SJSA1 (cell line): ENCODE measurements around the gene ARHGEF28. TPM values are rescaled to one million over a fixed set of nuclear protein-coding genes. Genes with fewer than 3 reads are reported as not detected.

Experiments used
- DNase-seq, 2 experiments: peaks; one replicate each; pipeline ENCODE4 v3.0.0-alpha.2; 2015 to 2020; ENCODE audit warnings: low spot score in 2 of 2, low read depth in 1 of 2
- H3K27ac ChIP-seq: fragments of 250-450 bp; sonication (Bioruptor Pico); 2 replicates; pipeline ENCODE4 v1.5.1; 2020; ENCODE audit warnings: mild to moderate bottlenecking, moderate library complexity
- H3K27me3 ChIP-seq: fragments of 250-450 bp; sonication (Bioruptor Pico); replicated peaks from 2 replicates; pipeline ENCODE4 v1.5.1; 2020; ENCODE audit warnings: mild to moderate bottlenecking, moderate library complexity
- H3K36me3 ChIP-seq: fragments of 250-450 bp; sonication (Bioruptor Pico); 2 replicates; pipeline ENCODE4 v1.5.1; 2020; ENCODE audit warnings: mild to moderate bottlenecking
- H3K4me1 ChIP-seq: fragments of 250-450 bp; sonication (Bioruptor Pico); replicated peaks from 2 replicates; pipeline ENCODE4 v1.6.1; 2021; ENCODE audit warnings: mild to moderate bottlenecking
- H3K4me3 ChIP-seq: fragments of 250-450 bp; sonication (Bioruptor Pico); 2 replicates; pipeline ENCODE4 v1.5.1; 2020; ENCODE audit warnings: mild to moderate bottlenecking
- H3K9me3 ChIP-seq: fragments of 250-450 bp; sonication (Bioruptor Pico); replicated peaks from 2 replicates; pipeline ENCODE4 v1.5.1; 2020; ENCODE audit warnings: mild to moderate bottlenecking
- total RNA-seq: library from RNA; depleted of rRNA; stranded (reverse); fragments of >200 nt; shearing (Covaris generic); gene quantifications from 2 replicates; pipeline ENCODE4 v1.2.3, GENCODE V29; 2014

ARHGEF28 gene
- total RNA-seq, 1 experiment from 2014 or later = 20.2 TPM

DNA sequence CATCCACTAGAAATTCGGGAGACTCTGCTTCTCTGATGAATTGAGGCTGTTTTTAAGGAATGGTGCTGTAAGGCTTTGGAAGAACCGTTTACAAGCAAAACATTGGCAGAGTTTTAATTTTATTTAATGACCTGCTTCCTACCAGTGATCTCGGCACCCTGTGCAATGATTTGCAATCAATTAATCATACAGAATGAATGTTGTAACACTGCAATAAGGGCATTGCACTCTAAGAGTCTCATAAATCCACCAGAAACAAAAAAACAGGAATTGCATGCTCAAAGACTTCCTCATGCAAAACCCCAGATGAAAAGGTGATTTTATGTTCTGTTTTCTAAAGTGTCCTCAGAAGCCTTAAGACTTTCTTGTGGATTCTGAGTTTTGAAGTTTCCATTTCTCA is 295.7 kb downstream of the ARHGEF28 start:
- DNase-seq = no peak
- Histone ChIP-seq H3K27ac (no peak overlapping the region), H3K4me3 (no peak overlapping the region), H3K36me3 (no peaks in the 10 kb centered on the region; the same call in 1 of the 2 replicates), H3K27me3 (no peaks in the 10 kb centered on the region), H3K9me3 (no peaks in the 10 kb centered on the region), H3K4me1 (no peaks in the 10 kb centered on the region)

DNA sequence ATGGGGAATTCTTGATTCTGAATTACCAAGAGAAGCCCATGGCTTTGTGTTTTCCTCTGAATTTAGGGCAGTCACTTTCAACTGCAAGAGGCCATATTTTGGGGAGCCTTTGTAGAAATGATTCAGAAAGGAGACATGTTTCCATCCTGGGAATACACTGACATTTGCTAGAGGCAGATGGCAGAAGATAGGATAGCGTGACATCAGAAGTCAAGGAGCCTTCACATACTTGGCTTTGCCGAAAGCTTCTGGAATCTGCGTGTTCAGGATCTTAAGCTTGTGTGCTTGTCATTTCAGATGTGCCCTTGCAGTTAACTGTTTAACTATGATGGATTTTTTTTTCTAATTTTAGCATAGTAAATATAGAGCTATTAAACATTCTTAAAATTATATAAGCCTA is 296.2 kb downstream of the ARHGEF28 start:
- no peaks in the 10 kb centered on the region for H3K4me1 ChIP-seq
- no peaks in the 10 kb centered on the region for H3K9me3 ChIP-seq
- no peak overlapping the region for H3K4me3 ChIP-seq
- H3K36me3 ChIP-seq = no peaks in the 10 kb centered on the region; the same call in 1 of the 2 replicates
- H3K27me3 ChIP-seq = no peaks in the 10 kb centered on the region
- no peak for DNase-seq
- H3K27ac ChIP-seq = no peak overlapping the region

DNA sequence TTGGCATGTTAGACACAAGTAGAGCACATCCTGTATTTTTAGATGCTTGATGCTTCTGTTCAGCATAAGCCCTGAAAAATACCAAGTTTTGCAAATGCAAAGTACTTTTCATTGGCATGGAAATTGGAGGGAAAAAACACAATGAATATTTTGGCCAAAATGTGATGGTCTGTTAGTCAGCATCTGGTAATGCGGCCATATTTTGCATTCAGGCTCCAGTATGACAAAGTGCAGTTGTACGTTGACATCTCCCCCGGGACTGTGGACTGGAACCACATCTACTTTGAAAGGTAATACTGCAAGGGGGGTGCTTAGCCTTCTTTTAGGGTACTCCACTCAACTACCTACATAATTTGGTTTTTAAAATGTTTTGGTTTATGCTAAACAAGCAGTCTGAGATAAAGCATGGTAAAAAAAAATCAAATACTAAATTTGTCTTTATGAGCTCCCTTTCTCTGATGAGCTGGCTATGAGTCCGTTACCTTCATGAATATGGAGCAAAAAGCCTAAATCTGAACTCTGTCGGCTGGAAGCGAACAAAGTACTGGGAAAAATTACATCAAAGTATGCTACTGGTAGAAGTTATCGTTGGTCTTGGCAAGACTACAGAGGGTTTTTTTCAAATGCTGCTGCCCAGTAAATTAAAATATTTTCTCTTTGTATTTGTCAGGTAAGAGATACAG is 297.0 kb downstream of the ARHGEF28 start:
- no peaks in the 10 kb centered on the region for H3K27me3 ChIP-seq
- H3K4me3 ChIP-seq = no peak overlapping the region
- H3K4me1 ChIP-seq = no peaks in the 10 kb centered on the region
- H3K36me3 ChIP-seq = no peaks in the 10 kb centered on the region; the same call in 1 of the 2 replicates
- H3K27ac ChIP-seq = no peak overlapping the region
- no peak for DNase-seq
- H3K9me3 ChIP-seq = no peaks in the 10 kb centered on the region

DNA sequence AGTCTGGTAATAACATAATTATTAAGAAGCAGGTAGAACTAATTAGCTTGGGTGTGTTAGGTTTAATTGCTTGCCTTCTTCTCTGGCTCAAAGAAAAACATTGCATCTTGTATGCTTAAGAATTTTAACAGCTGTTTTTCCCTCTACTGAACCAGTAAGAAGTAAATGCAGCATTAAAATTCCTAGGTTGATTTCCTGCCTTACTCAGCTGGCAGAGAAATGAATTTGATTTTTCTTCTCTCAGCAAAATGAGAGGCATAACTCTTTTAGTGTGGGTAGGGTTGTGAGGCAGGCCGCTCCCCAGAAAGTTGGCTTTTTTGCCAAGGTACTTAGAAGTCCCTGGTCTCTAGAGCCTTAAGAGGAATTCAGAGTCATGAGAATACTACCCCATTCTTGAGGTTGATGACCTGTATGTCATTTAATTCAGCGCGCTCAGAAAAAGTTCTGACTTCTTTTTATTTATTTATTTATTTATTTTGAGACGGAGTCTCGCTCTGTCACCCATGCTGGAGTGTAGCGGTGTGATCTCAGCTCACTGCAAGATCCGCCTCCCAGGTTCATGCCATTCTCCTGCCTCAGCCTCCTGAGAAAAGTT is 302.6 kb downstream of the ARHGEF28 start:
- H3K36me3 ChIP-seq = no peaks in the 10 kb centered on the region; the same call in 1 of the 2 replicates
- no peaks in the 10 kb centered on the region for H3K27me3 ChIP-seq
- no peaks in the 10 kb centered on the region for H3K4me1 ChIP-seq
- DNase-seq = no peak
- H3K4me3 ChIP-seq = no peak overlapping the region
- no peaks in the 10 kb centered on the region for H3K9me3 ChIP-seq
- H3K27ac ChIP-seq = no peak overlapping the region

DNA sequence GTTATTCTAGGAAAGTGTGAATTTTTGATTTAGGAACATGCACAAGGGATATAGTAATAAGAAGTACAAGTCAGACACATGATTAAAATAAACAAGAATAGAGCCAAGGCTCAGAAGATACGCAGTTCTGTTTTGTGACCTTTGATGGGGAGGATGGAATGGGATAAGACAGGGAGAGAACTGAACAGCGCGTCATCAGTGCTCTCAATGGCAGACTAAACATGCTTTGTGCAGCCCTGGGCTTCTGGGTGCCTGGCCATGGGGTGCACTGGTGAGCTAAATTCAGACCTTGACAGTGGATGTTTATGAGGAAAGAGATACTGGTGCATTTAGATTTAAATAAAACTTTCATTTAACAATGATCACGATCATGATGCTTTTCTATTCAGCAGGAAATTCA is 309.7 kb downstream of the ARHGEF28 start:
- no peak for DNase-seq
- no peaks in the 10 kb centered on the region for H3K9me3 ChIP-seq
- no peak overlapping the region for H3K27ac ChIP-seq
- 0 out of 2 replicates have a peak, but pooled peaks cover under 1% of the 10 kb centered on the region for H3K36me3 ChIP-seq
- H3K4me3 ChIP-seq = no peak overlapping the region
- peaks cover 38% of the 10 kb centered on the region for H3K4me1 ChIP-seq
- H3K27me3 ChIP-seq = no peaks in the 10 kb centered on the region

DNA sequence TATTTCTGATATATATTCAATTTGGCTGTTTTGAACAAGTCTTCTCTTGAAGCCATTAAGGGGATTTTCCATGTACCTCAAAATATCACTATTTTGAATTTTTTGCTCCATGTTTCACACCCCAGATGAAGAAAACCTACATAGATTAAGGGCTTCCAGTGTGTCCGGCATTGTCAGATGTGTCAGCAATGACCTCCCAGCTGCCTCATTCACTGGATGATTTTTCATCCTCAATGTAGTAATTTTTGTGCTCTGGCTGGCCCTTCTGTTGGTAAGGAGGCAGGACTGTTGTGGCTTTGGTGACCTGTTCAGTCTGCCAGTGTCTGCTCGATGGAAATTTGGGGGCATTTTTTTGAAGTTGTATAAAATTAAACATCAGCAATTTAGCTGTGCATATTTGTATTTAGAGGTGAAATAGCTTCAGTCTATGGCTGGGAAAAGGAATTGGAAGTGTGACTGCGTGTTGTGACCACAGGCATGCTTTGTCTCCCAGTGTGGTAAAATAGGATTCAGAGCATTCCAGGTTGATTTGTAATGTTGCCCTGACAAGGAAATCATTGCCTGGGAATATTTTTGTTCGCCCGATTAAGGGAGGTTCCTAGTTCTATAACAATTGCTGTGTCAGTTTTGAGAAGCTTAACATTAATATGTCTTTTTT is 312.4 kb downstream of the ARHGEF28 start:
- Histone ChIP-seq H3K9me3 (no peaks in the 10 kb centered on the region), H3K27ac (peak overlapping the region; percentile 97), H3K27me3 (no peaks in the 10 kb centered on the region), H3K36me3 (peaks cover 11% of the 10 kb centered on the region), H3K4me1 (peaks cover 40% of the 10 kb centered on the region), H3K4me3 (no peak overlapping the region)
- DNase-seq = peak; percentile 83 to 96

DNA sequence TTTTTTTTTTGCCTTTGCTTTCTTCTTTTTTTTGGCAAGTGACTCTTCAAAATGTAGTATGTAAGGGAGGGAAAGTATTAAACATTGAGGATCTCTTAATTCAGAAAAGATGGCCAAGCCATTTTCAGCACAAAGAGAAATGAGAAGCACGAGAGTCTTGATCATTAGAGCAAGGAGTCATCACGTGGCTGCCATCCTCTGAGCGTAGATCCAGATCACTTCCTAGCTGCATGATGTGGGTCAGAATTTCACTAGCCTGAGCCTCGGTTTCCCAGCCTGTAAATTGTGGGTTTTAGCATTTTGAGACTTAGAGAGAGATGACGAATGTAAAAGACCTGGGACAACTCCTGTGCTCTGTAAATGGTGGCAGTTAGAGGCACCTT is 312.9 kb downstream of the ARHGEF28 start:
- no peaks in the 10 kb centered on the region for H3K9me3 ChIP-seq
- no peak for DNase-seq
- H3K4me3 ChIP-seq = no peak overlapping the region
- H3K36me3 ChIP-seq = peaks cover 11% of the 10 kb centered on the region
- peak overlapping the region; percentile 97 for H3K27ac ChIP-seq
- no peaks in the 10 kb centered on the region for H3K27me3 ChIP-seq
- H3K4me1 ChIP-seq = peaks cover 40% of the 10 kb centered on the region

DNA sequence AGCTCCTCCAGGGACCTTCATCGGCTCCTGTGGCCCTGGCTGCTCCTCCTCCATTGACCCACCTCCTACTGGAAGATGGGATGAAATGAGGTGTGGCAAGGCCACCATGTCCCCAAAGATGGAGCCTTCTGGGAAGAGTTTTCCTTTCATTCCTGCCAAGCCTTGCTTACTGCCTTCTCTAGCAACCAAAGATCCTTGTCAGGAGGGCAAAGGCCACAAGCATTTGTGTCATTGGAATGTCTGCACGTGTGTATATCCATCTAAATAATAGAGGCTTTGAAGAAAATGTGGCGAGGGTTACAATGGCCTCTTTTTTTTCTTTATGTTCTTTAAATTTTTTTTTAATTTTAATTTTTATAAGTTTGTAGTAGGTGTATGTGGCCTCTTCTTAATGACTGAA is 313.6 kb downstream of the ARHGEF28 start:
- no peak for DNase-seq
- peaks cover 11% of the 10 kb centered on the region for H3K36me3 ChIP-seq
- H3K27ac ChIP-seq = peak overlapping the region; percentile 97
- H3K4me1 ChIP-seq = peaks cover 40% of the 10 kb centered on the region
- H3K4me3 ChIP-seq = no peak overlapping the region
- no peaks in the 10 kb centered on the region for H3K27me3 ChIP-seq
- H3K9me3 ChIP-seq = no peaks in the 10 kb centered on the region

DNA sequence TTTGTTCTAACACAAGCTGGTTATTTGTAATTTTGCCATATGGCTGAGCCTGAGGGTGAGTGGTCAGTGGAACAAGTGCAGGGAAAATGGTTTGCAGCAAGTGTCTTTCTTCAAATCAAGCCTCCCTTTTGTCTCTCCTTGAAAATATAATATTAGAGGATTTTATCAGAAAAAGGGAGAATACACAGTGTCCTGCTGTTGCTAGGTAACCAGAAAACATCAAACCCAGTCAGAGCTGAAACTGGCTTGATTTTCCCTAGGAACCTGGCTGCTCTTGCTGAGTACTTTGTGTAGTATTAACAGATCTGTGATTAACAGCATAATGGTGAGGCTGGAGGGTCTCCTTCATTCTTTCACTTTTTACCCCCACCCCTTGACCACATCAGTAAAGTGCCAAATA is 314.0 kb downstream of the ARHGEF28 start:
- Histone ChIP-seq H3K4me1 (peaks cover 40% of the 10 kb centered on the region), H3K27ac (peak overlapping the region; percentile 97), H3K27me3 (no peaks in the 10 kb centered on the region), H3K4me3 (no peak overlapping the region), H3K9me3 (no peaks in the 10 kb centered on the region), H3K36me3 (peaks cover 11% of the 10 kb centered on the region)
- DNase-seq = no peak

DNA sequence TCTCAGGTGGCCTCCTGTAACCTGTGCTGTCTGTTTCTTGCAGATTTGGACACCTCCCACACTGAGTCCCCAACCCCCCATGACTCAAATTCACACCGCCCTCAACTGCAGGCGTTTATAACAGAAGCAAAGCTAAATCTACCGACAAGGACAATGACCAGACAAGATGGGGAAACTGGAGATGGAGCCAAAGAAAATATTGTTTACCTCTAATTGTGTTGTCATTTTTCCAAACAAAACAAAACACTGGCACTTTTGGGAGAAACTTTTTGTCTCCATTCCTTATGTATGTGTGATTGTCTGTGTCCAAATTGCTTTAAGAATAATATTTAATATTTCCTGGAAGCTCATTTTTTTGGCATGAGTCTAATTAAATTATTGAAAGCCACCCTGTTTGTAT is 314.8 kb downstream of the ARHGEF28 start:
- Histone ChIP-seq H3K9me3 (no peaks in the 10 kb centered on the region), H3K27ac (0 out of 2 replicates have a peak overlapping the region, but pooled peaks have one; percentile 97), H3K4me3 (no peak overlapping the region), H3K27me3 (no peaks in the 10 kb centered on the region), H3K4me1 (peaks cover 40% of the 10 kb centered on the region), H3K36me3 (peaks cover 11% of the 10 kb centered on the region)
- no peak for DNase-seq

DNA sequence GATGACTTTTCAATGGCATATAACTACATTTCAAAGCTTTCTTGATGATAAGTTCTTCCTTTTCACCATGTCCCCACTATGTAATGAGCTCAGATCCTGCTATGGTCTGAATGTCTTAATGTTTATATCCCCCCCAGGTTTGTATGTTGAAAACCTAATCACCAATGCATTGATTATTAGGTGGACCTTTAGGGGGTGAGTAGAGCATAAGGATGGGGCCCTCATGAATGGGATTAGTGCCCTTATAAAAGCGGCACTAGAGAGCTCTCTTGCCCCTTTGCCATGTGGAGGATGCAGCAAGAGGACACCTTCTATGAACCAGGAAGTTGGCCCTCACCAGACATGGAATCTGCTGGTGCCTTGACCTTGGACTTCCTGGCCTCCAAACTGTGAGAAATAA is 316.8 kb downstream of the ARHGEF28 start:
- DNase-seq = no peak
- peaks cover 11% of the 10 kb centered on the region for H3K36me3 ChIP-seq
- no peaks in the 10 kb centered on the region for H3K9me3 ChIP-seq
- no peak overlapping the region for H3K27ac ChIP-seq
- H3K27me3 ChIP-seq = no peaks in the 10 kb centered on the region
- H3K4me3 ChIP-seq = no peak overlapping the region
- H3K4me1 ChIP-seq = peaks cover 38% of the 10 kb centered on the region

DNA sequence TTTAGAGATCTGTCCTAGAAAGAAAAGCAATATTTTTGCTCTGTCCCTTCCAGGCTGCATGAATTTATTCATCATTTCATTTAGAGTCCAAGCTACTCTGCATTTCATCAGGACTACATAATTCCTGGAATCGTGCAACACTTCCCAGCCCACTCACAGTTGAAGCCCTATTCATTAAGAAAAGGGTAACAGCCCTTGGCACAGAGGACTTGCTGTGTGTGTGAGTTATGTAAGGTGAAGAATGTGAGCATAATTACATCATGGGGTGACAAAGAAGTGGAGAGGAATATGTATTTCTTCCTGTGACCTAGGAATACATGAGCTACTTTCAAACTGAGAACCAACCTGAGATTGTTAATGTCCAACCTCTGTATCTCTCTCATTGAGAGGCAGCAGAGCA is 317.4 kb downstream of the ARHGEF28 start:
- Histone ChIP-seq H3K27ac (no peak overlapping the region), H3K36me3 (peaks cover 11% of the 10 kb centered on the region), H3K4me3 (no peak overlapping the region), H3K9me3 (no peaks in the 10 kb centered on the region), H3K4me1 (peaks cover 38% of the 10 kb centered on the region), H3K27me3 (no peaks in the 10 kb centered on the region)
- no peak for DNase-seq

DNA sequence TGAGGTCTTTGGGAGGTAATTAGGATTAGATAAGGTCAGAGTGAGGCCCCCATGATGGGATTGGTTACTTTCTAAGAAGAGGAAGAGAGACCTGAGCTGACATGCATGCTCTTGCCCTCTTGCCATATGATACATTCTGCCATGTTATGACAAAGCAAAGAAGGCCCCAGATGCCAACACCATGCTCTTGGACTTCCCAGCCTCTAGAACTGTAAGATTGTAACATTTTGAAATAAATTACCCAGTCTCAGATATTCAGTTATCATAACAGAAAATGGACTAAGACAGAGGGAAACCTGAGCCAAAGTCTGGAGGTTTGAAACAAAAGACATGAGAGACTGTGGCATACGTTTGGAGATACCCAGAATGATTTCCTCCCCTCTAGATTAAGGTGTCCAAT is 318.6 kb downstream of the ARHGEF28 start:
- no peak overlapping the region for H3K4me3 ChIP-seq
- no peaks in the 10 kb centered on the region for H3K9me3 ChIP-seq
- H3K36me3 ChIP-seq = peaks cover 11% of the 10 kb centered on the region
- H3K27ac ChIP-seq = no peak overlapping the region
- no peaks in the 10 kb centered on the region for H3K27me3 ChIP-seq
- no peak for DNase-seq
- peaks cover 36% of the 10 kb centered on the region for H3K4me1 ChIP-seq

DNA sequence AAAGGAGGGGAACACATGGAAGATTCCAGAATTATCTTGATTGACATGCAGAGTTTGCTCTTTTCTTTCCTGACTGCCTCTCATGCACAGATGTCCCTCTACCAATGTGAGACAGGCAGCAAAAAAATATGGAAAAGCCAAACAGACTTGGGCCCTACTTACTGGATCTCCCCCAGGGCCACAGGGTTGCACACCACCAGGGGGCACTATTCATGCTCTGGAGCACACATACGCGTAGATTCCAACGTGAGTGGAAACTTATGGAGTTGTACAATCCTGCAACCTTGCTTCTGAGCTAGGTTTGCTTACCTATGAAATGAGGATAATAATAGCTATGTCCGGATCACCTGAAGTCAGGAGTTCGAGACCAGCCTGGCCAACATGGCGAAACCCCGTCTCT is 319.5 kb downstream of the ARHGEF28 start:
- DNase-seq = no peak
- Histone ChIP-seq H3K9me3 (no peaks in the 10 kb centered on the region), H3K4me3 (no peak overlapping the region), H3K36me3 (peaks cover 11% of the 10 kb centered on the region), H3K4me1 (peaks cover 32% of the 10 kb centered on the region), H3K27ac (no peak overlapping the region), H3K27me3 (no peaks in the 10 kb centered on the region)
